Upper lobe of right lung (tissue), 1 donor: ENCODE data around the gene CTDSP1. TPM values are rescaled to one million over a fixed set of nuclear protein-coding genes. Genes with fewer than 3 reads are reported as not detected.

Experiments
- ATAC-seq: fragments of 200-7000 bp; cut with Tn5 transposase; one replicate; pipeline ENCODE4 v1.9.1; 2020; ENCODE audit warnings: mild to moderate bottlenecking, moderate library complexity
- DNase-seq: peaks from one replicate; pipeline ENCODE4 v3.0.0-alpha.2; 2020
- H3K27ac ChIP-seq: fragments of 200-600 bp; one replicate; pipeline ENCODE4 v1.8.0; 2022
- H3K27me3 ChIP-seq: fragments of 200-600 bp; one replicate; pipeline ENCODE4 v1.8.0; 2022; ENCODE audit warnings: mild to moderate bottlenecking
- H3K36me3 ChIP-seq: fragments of 200-600 bp; one replicate; pipeline ENCODE4 v1.8.0; 2022
- H3K4me1 ChIP-seq: fragments of 200-600 bp; one replicate; pipeline ENCODE4 v1.8.0; 2022
- H3K4me3 ChIP-seq: fragments of 200-600 bp; one replicate; pipeline ENCODE4 v1.8.0; 2022; ENCODE audit warnings: mild to moderate bottlenecking
- H3K9me3 ChIP-seq: fragments of 200-600 bp; one replicate; pipeline ENCODE4 v1.8.0; 2022
- intact Hi-C: fragments of 100-400 bp; cut with DNase I; formaldehyde crosslinking; loops from one replicate; pipeline ENCODE4 v1.11.0; 2022
- total RNA-seq: library from RNA; stranded (reverse); fragmentation: NEBNext Ultra II Directional; extraction: Animal tissue kit (Norgen Biotek cat#: 25700); gene quantifications from one replicate; pipeline ENCODE4 v1.2.1, GENCODE V29; 2021
- TF ChIP-seq, protein P1 (sequence below): fragments of 200-600 bp; IDR thresholded peaks from one replicate; pipeline ENCODE4 v1.8.0; 2022; ENCODE audit warnings: antibody characterized with exemption
- donor health status: DM: no; HTN: yes; CAD: no; lungs with severe emphysema.

Gene CTDSP1
- total RNA-seq, 1 donor from 2014 or later: 169 TPM

DNA sequence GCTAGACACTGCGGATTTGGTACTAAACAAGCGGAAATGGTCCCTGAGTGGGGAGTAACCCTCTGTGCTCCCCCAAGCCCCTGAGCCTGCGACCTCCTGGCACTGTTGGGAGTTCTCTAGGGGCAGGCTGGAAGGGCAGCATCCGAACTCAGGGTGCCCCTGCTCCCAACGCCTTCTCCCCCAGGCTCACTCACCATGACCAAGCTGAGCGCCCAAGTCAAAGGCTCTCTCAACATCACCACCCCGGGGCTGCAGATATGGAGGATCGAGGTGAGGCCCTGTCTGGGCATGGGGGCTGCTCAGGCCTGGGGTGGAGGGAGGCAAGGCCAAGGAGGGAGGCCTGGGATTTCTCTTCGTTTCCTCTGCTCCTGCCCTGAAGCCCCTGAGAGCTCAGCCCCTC, 23.9 kb downstream of the CTDSP1 start:
- Histone ChIP-seq H3K27ac (no peak overlapping the region), H3K27me3 (no peaks in the 10 kb centered on the region), H3K9me3 (no peaks in the 10 kb centered on the region), H3K36me3 (no peaks in the 10 kb centered on the region), H3K4me1 (no peaks in the 10 kb centered on the region), H3K4me3 (no peak overlapping the region)
- intact Hi-C loops: no loop called here
- ATAC-seq (no peak), DNase-seq (no peak)
- TF ChIP-seq, protein P1, sequence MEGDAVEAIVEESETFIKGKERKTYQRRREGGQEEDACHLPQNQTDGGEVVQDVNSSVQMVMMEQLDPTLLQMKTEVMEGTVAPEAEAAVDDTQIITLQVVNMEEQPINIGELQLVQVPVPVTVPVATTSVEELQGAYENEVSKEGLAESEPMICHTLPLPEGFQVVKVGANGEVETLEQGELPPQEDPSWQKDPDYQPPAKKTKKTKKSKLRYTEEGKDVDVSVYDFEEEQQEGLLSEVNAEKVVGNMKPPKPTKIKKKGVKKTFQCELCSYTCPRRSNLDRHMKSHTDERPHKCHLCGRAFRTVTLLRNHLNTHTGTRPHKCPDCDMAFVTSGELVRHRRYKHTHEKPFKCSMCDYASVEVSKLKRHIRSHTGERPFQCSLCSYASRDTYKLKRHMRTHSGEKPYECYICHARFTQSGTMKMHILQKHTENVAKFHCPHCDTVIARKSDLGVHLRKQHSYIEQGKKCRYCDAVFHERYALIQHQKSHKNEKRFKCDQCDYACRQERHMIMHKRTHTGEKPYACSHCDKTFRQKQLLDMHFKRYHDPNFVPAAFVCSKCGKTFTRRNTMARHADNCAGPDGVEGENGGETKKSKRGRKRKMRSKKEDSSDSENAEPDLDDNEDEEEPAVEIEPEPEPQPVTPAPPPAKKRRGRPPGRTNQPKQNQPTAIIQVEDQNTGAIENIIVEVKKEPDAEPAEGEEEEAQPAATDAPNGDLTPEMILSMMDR: no peak

DNA sequence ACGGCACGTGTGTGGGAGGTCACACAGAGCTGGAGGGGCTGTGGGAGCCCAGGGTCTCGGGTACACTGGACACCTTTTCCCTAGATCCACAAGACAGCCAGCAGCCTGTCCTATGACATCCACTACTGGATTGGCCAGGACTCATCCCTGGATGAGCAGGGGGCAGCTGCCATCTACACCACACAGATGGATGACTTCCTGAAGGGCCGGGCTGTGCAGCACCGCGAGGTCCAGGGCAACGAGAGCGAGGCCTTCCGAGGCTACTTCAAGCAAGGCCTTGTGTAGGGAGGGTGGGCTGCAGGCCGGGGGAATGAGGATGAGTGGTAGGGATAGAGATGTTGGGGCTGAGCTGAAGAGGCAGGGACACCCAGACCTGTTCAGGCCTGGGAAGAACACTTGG, 25.9 kb downstream of the CTDSP1 start:
- DNase-seq (no peak), ATAC-seq (no peak)
- H3K9me3 ChIP-seq: no peaks in the 10 kb centered on the region
- H3K27me3 ChIP-seq: no peaks in the 10 kb centered on the region
- intact Hi-C loops: no loop called here
- no peaks in the 10 kb centered on the region for H3K4me1 ChIP-seq
- TF ChIP-seq, protein P1: no peak
- no peaks in the 10 kb centered on the region for H3K36me3 ChIP-seq
- no peak overlapping the region for H3K4me3 ChIP-seq
- H3K27ac ChIP-seq: no peak overlapping the region

DNA sequence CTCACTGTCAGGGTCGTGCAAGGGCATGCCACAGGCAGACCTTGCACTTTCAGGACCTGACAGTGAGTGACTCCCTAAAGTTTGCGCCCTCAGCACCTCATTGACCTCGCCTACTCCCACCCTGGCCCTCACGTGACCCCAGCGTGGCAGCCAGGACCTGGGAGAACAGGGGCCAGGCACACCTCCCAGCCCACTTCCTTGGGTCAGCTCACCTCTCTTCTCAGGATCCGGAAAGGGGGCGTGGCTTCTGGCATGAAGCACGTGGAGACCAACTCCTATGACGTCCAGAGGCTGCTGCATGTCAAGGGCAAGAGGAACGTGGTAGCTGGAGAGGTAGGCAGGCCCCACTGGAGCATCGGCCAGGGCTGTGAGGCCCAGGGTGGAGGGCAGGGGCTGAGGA, 28.1 kb downstream of the CTDSP1 start:
- TF ChIP-seq, protein P1: no peak
- no peaks in the 10 kb centered on the region for H3K4me1 ChIP-seq
- H3K27ac ChIP-seq: no peak overlapping the region
- ATAC-seq: no peak
- intact Hi-C loops: no loop called here
- H3K4me3 ChIP-seq: no peak overlapping the region
- no peaks in the 10 kb centered on the region for H3K9me3 ChIP-seq
- no peaks in the 10 kb centered on the region for H3K36me3 ChIP-seq
- DNase-seq: peak; percentile 52
- H3K27me3 ChIP-seq: no peaks in the 10 kb centered on the region

DNA sequence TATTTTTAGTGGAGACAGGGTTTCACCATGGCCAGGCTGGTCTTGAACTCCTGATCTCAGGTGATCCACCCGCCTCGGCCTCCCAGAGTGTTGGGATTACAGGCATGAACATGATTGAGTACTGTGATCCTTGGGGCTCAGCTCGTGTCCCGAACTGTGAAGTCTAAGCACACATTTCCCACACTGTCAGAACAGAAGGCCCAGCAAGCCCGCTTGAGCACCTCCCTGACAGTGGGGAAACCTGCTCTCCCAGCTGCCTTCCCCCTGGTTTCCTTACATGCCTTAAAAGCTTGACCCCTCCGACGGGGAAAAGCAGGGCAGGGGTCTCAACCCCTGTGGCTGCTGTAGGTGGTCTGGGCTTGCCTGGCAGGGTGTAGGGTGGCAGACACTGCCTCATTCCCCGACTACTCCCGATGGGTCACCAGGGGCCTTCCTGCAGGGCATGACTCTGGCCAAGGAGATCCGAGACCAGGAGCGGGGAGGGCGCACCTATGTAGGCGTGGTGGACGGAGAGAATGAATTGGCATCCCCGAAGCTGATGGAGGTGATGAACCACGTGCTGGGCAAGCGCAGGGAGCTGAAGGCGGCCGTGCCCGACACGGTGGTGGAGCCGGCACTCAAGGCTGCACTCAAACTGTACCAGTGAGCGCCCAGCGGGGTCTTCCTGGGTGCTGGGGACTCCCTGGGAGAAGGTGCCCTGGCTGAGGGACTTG, 29.3 kb downstream of the CTDSP1 start:
- Histone ChIP-seq H3K27ac (no peak overlapping the region), H3K4me1 (no peaks in the 10 kb centered on the region), H3K9me3 (no peaks in the 10 kb centered on the region), H3K27me3 (no peaks in the 10 kb centered on the region), H3K36me3 (no peaks in the 10 kb centered on the region), H3K4me3 (no peak overlapping the region)
- TF ChIP-seq, protein P1: no peak
- intact Hi-C loops: no loop called here
- DNase-seq: peak; percentile 23
- ATAC-seq: no peak

DNA sequence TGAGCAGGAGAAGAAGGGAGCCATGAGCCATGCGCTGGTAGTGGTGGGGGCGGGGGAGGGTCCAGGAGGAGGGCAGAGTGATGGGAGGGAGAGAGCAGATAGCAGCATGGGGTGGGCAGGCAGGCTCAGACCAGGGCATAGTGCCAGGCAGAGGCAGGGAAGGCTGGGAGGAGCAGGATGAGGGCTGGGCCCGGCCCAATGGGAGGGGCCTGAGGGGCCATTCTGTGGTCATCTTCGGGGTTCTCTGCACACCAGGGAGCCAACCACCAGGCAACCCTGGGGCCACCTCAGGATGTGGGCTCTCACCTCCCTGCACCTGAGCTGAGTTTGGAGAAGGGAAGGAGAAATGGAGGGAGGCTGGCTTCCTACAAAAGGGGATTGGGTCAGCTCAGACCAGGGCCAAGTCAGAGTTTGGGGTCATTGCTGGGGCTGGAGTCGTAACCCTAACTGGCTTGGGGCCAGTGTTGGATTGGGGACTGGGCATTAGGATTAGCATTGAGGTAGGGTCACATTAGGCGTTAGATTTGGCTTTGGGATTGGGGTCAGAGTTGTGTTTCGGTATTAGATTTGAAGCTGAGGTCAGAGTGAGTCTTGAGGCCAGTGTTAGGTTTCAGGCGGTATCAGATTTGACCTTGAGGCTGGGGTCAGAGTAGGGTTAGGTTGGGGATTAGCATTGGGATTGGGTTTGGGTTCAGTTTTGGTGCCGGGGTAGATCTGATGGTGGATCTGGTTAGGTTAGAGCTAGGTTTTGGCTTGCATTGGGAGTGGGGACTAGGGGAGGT, 30.4 kb downstream of the CTDSP1 start:
- DNase-seq (peak; percentile 46), ATAC-seq (no peak)
- Histone ChIP-seq H3K27me3 (no peaks in the 10 kb centered on the region), H3K4me3 (no peak overlapping the region), H3K36me3 (no peaks in the 10 kb centered on the region), H3K9me3 (no peaks in the 10 kb centered on the region), H3K27ac (no peak overlapping the region), H3K4me1 (no peaks in the 10 kb centered on the region)
- TF ChIP-seq, protein P1: no peak
- intact Hi-C loops: no loop called here
